Aorta (tissue), 5 donors: Measurements from ENCODE around the gene IL17RE. TPM values are rescaled to one million over a fixed set of nuclear protein-coding genes. Genes with fewer than 3 reads are reported as not detected.

Source experiments
- ATAC-seq: fragments of 200-7000 bp; cut with Tn5 transposase; one replicate; pipeline ENCODE4 v1.9.1; 2022; ENCODE audit warnings: moderate library complexity; ENCODE audit not compliant: low FRiP score
- DNase-seq, 2 donors: peaks; one replicate each; pipeline ENCODE4 v3.0.0-alpha.2; 2020
- H3K27ac ChIP-seq, 2 donors: one replicate each; pipeline ENCODE4 v1.5.1; 2013; ENCODE audit warnings: low read length in 2 of 2, mild to moderate bottlenecking in 2 of 2, moderate library complexity in 2 of 2, control low read depth in 1 of 2, inconsistent platforms in 1 of 2, low read depth in 1 of 2
- H3K27me3 ChIP-seq, 2 donors: one replicate each; pipeline ENCODE4 v1.6.1; 2013; ENCODE audit warnings: control low read depth in 1 of 2, low read length in 1 of 2, mild to moderate bottlenecking in 1 of 2, moderate library complexity in 1 of 2; ENCODE audit not compliant: insufficient read depth in 2 of 2, control insufficient read depth in 1 of 2
- H3K36me3 ChIP-seq, 2 donors: one replicate each; pipeline ENCODE4 v1.6.1; 2013; ENCODE audit warnings: control low read depth in 1 of 2, low read length in 1 of 2, mild to moderate bottlenecking in 1 of 2; ENCODE audit not compliant: insufficient read depth in 2 of 2, control insufficient read depth in 1 of 2
- H3K4me1 ChIP-seq, 2 donors: one replicate each; pipeline ENCODE4 v1.6.1; 2013; ENCODE audit warnings: low read length in 2 of 2, control low read depth in 1 of 2, mild to moderate bottlenecking in 1 of 2, moderate library complexity in 1 of 2; ENCODE audit not compliant: insufficient read depth in 2 of 2, control insufficient read depth in 1 of 2
- H3K4me3 ChIP-seq, 2 donors: one replicate each; pipeline ENCODE4 v1.5.1; 2013; ENCODE audit warnings: low read length in 2 of 2, control low read depth in 1 of 2, mild to moderate bottlenecking in 1 of 2
- H3K9me3 ChIP-seq: one replicate; pipeline ENCODE4 v1.6.1; 2013; ENCODE audit warnings: mild to moderate bottlenecking, low read length; ENCODE audit not compliant: control insufficient read depth
- WGBS, 2 donors: extraction: QIAGEN DNeasy Blood & Tissue Kit; methylation state at CpG; one replicate each; pipeline ENCODE4 v1.1.7; 2013; 5-methylcytosine and 5-hydroxymethylcytosine counted together
- intact Hi-C, 2 donors: fragments of 100-400 bp; cut with DNase I; formaldehyde crosslinking; loops; one replicate each; pipeline versions ENCODE4 v1.14.2 to v1.15.0; 2022
- polyA plus RNA-seq, 2 donors: library from polyadenylated mRNA; stranded (reverse); fragments of 200-250 nt; gene quantifications; one replicate each; pipeline ENCODE4 v1.2.3, GENCODE V29; 2013
- total RNA-seq, 2 donors: library from RNA; stranded (reverse); fragmentation: NEBNext Ultra II Directional; extraction: Animal tissue kit (Norgen Biotek cat#: 25700); gene quantifications; one replicate each; pipeline ENCODE4 v1.2.1, GENCODE V29; 2021
- donor health status: healthy with polysubstance abuse.
- donor health status: Bipolar disorder and iron deficiency.
- donor health status: DM: no; HTN: no; CAD: no.
- donor health status: DM: no; HTN: no; CAD: no.
- donor health status: DM: yes; HTN: yes; CAD: no.

The IL17RE gene
- total and polyA plus RNA-seq, 4 donors = 7.0 to 14.5 (median 12.3) TPM

DNA sequence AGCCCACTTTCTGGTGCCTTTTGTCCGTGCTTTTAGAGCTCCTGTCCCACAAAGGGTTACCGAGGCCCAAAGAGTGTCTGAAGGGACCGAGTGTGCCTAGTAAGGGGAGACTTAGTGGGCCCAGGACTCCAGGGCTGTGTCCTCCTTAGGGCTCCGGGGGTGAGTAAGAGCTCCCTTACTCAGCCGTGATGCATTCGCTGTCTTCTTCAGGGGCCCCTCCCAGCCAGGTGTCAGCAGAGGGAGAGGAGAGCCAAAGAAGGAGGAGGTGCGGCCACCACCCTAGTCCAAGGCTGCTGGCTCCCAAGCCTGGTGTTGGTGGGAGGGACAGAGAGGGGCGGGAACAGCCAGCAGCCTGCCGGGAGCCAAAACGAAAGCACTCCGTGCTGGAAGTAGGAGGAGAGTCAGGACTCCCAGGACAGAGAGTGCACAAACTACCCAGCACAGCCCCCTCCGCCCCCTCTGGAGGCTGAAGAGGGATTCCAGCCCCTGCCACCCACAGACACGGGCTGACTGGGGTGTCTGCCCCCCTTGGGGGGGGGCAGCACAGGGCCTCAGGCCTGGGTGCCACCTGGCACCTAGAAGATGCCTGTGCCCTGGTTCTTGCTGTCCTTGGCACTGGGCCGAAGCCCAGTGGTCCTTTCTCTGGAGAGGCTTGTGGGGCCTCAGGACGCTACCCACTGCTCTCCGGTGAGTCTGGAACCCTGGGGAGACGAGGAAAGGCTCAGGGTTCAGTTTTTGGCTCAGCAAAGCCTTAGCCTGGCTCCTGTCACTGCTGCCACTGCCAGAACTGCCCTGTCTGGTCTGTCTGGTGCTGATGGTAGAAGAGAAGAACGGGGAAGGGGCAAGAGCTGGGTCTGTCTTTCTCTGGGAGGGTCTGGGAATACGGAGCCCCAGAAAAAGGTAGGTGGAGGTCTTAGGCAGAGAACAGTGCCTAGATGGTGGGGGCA lies 14.4 kb downstream of the IL17RE start, which contains the start of gene IL17RC:
Gene IL17RC (plus strand): TSS at position 365 of the 947 bp plus-strand sequence. CDS start 218 bp downstream, at position 583.
- Histone ChIP-seq H3K4me1 (no peaks in the 10 kb centered on the region), H3K27ac (peak within 1 kb of the TSS; percentile 46 to 81), H3K27me3 (no peaks in the 10 kb centered on the region), H3K36me3 (no peaks in the 10 kb centered on the region), H3K4me3 (peak within 1 kb of the TSS; percentile 52 to 71), H3K9me3 (no peaks in the 10 kb centered on the region)
- ATAC-seq (peak; percentile 91), DNase-seq (peak; percentile 92)
- 2 to 4% methylated on average over 19 of the region's 19 CpGs for whole genome bisulfite sequencing, 2 donors
- intact Hi-C loops = loop anchor here (5.0 kb wide), 1 partner anchor 75 kb away; the partner anchor contains the start of gene RPUSD3 (in 2 of the 2)

DNA sequence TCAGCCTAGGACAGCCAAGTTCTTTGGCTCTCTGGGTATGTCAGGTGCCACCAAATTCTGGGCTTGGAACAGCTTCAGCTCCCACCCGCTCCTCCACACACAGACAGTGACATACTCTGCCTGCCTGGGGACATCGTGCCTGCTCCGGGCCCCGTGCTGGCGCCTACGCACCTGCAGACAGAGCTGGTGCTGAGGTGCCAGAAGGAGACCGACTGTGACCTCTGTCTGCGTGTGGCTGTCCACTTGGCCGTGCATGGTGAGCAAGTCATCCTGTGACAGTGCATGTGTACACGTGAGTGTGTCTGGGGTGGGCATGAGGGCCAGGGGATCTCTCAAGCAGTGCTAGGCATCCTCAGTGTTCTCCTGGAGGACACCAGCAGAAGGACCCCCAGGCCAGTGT lies 15.2 kb downstream of the IL17RE start:
- Histone ChIP-seq H3K36me3 (no peaks in the 10 kb centered on the region), H3K27me3 (no peaks in the 10 kb centered on the region), H3K27ac (no peak overlapping the region), H3K9me3 (no peaks in the 10 kb centered on the region), H3K4me1 (no peaks in the 10 kb centered on the region), H3K4me3 (no peak overlapping the region)
- DNase-seq (peak in 1 of 2 donors; percentile 55), ATAC-seq (no peak)
- intact Hi-C loops = loop anchor here (5.0 kb wide), 1 partner anchor 76 kb away; the partner anchor contains the start of gene RPUSD3 (in 2 of the 2)
- WGBS, 2 donors = 67 to 71% methylated on average over 10 of the region's 10 CpGs

DNA sequence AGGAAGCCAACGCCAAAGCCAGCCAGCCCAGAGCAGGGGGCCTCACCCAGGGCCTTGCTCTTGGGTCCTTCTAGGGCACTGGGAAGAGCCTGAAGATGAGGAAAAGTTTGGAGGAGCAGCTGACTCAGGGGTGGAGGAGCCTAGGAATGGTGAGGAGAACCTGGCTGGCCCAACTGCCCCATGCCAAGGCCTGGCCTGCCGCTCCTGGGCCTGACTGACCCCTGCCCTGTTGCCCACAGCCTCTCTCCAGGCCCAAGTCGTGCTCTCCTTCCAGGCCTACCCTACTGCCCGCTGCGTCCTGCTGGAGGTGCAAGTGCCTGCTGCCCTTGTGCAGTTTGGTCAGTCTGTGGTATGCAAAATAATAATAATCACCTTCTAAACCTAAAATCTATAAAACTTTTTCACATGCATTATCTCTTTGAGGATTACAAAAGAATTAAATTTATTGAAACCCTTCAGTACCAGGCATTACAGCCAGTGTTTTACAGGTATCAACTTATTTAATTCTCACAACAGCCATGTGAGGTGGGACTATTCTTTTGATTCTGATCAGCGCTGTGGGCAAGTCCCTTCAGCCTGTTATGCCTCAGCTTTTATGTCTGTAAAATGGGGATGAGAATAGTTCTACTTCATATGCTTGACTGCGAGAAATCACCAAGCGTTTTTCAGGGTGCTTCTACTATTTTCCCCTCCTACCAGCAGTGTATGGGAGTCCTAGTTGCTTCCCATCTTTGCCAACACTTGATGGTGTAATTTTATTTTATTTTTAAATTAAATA lies 15.8 kb downstream of the IL17RE start:
- intact Hi-C loops = loop anchor here (5.0 kb wide), 1 partner anchor 76 kb away; the partner anchor contains the start of gene RPUSD3 (in 2 of the 2)

DNA sequence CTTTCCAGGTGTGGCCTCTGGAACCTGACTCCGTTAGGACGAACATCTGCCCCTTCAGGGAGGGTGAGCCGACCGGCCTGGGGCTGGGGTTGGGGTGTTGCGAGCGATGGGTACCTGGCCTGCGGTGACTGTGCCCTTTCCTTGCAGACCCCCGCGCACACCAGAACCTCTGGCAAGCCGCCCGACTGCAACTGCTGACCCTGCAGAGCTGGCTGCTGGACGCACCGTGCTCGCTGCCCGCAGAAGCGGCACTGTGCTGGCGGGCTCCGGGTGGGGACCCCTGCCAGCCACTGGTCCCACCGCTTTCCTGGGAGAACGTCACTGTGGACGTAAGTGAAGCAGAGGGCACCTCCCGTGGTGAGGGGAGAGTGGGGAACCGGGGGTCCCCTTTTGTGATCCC lies 25.5 kb downstream of the IL17RE start:
- ATAC-seq (no peak), DNase-seq (no peak)
- no peaks in the 10 kb centered on the region for H3K9me3 ChIP-seq
- no peaks in the 10 kb centered on the region for H3K27me3 ChIP-seq
- H3K4me3 ChIP-seq = no peak overlapping the region
- no peak overlapping the region for H3K27ac ChIP-seq
- intact Hi-C loops = no loop called here
- no peaks in the 10 kb centered on the region for H3K4me1 ChIP-seq
- H3K36me3 ChIP-seq = peaks cover 0 to 8% of the 10 kb centered on the region in 2 donors
- WGBS, 2 donors = 94% methylated on average over 23 of the region's 23 CpGs

More for the DNA sequence above, 15.8 kb downstream of the IL17RE start:
- no peaks in the 10 kb centered on the region for H3K27me3 ChIP-seq
- H3K36me3 ChIP-seq = no peaks in the 10 kb centered on the region
- no peaks in the 10 kb centered on the region for H3K9me3 ChIP-seq
- no peaks in the 10 kb centered on the region for H3K4me1 ChIP-seq
- ATAC-seq (no peak), DNase-seq (peak in 1 of 2 donors; percentile 69)
- 89 to 93% methylated on average over 8 of the region's 8 CpGs for WGBS, 2 donors
- no peak overlapping the region for H3K4me3 ChIP-seq
- H3K27ac ChIP-seq = no peak overlapping the region

DNA sequence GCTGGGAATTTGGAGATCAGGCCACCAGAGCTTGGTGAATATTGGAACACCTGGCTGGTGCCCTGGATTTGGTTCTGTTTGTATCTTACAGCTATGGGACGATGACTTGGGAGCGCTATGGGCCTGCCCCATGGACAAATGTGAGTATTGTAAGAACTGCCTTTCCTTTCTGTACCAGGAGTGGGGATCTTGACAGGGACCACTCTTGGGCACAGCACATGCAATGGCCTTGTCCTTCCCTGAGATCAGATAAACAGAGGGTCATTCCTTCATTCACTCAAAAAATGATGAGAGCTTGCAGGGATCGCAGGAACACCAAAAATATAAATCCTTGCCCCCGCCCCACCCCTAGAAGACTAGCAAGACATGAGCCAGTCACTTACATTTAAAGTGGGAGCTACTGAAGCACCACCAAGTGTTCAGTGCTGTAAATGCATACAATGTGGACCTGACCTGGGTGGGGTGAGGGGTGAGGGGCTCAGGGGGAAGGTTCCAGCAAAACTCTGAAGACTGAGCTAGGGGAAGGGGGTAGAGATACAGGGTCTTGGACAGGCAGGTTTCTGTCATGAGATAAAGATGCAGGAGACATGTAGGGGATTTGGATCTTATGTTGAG lies 28.3 kb downstream of the IL17RE start:
- H3K36me3 ChIP-seq = no peaks in the 10 kb centered on the region
- 94 to 95% methylated on average over 4 of the region's 4 CpGs for WGBS, 2 donors
- no peaks in the 10 kb centered on the region for H3K9me3 ChIP-seq
- peaks cover 0 to 3% of the 10 kb centered on the region in 2 donors for H3K4me1 ChIP-seq
- H3K27me3 ChIP-seq = no peaks in the 10 kb centered on the region
- no peak for DNase-seq
- H3K4me3 ChIP-seq = no peak overlapping the region
- ATAC-seq = no peak
- intact Hi-C loops = loop anchor here in 1 of 2 donors (5.0 kb wide), 1 partner anchor 199 kb away; the partner anchor contains the start of gene BRPF1
- H3K27ac ChIP-seq = no peak overlapping the region

DNA sequence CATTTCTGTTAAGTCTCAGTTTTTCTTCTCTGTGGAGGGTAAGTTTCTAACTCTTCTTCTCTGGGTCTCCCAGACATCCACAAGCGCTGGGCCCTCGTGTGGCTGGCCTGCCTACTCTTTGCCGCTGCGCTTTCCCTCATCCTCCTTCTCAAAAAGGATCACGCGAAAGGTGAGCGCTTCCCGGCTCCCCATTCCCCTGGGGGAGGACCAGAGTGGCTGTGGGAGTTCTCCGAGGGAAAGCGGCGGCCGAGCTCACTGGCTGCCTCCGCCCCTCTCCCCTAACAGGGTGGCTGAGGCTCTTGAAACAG lies 29.8 kb downstream of the IL17RE start:
- H3K4me1 ChIP-seq = peaks cover 0 to 3% of the 10 kb centered on the region in 2 donors
- 2% methylated on average over 13 of the region's 13 CpGs for WGBS, 2 donors
- H3K4me3 ChIP-seq = peak overlapping the region in 1 of 2 donors; percentile 50
- DNase-seq (no peak), ATAC-seq (no peak)
- no peaks in the 10 kb centered on the region for H3K36me3 ChIP-seq
- H3K9me3 ChIP-seq = no peaks in the 10 kb centered on the region
- H3K27ac ChIP-seq = peak overlapping the region; percentile 3 to 44
- H3K27me3 ChIP-seq = no peaks in the 10 kb centered on the region
- intact Hi-C loops = loop anchor here in 1 of 2 donors (5.0 kb wide), 1 partner anchor 200 kb away; the partner anchor contains the start of gene BRPF1

DNA sequence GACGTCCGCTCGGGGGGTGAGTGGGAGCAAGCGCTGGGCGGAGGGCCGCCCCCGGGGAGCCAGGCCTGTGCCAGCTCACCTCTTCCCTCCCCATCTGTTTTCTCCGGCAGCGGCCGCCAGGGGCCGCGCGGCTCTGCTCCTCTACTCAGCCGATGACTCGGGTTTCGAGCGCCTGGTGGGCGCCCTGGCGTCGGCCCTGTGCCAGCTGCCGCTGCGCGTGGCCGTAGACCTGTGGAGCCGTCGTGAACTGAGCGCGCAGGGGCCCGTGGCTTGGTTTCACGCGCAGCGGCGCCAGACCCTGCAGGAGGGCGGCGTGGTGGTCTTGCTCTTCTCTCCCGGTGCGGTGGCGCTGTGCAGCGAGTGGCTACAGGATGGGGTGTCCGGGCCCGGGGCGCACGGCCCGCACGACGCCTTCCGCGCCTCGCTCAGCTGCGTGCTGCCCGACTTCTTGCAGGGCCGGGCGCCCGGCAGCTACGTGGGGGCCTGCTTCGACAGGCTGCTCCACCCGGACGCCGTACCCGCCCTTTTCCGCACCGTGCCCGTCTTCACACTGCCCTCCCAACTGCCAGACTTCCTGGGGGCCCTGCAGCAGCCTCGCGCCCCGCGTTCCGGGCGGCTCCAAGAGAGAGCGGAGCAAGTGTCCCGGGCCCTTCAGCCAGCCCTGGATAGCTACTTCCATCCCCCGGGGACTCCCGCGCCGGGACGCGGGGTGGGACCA lies 30.4 kb downstream of the IL17RE start:
- Histone ChIP-seq H3K4me1 (peaks cover 0 to 3% of the 10 kb centered on the region in 2 donors), H3K36me3 (no peaks in the 10 kb centered on the region), H3K27me3 (no peaks in the 10 kb centered on the region), H3K27ac (peak overlapping the region; percentile 3 to 44), H3K4me3 (peak overlapping the region; percentile 50 to 61), H3K9me3 (no peaks in the 10 kb centered on the region)
- DNase-seq (peak; percentile 89 to 96), ATAC-seq (peak; percentile 89)
- 0% methylated on average over 55 to 77 of the region's 77 CpGs for WGBS, 2 donors
- intact Hi-C loops = loop anchor here in 1 of 2 donors (5.0 kb wide), 1 partner anchor 201 kb away; the partner anchor contains the start of gene BRPF1
